ENCODE results near the gene PCDH8.

DNA sequence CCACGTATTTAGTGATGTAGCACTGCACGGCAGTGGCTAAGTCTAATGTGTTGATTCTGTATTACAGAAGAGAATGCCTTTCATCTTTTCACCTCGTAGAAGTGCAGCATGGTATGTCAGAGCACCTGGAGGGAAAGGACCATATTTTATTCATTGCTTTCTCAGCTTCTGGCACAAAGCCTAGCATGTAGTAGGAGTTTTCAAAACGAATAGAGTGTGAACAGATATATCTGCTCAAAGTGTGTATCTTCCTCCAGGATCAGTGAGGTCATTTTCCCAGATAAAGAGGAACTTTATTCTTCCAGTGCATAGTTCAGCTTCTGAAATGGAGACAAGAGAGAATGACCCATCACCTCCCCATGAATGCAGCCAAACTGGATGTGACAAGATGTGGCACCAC, 21.2 kb upstream of the PCDH8 start:
- TF ChIP-seq GATA2 (IDR thresholded peaks at IDR 0.05; ENCODE audit: low read depth, low read length): no peak
- no peak for TF ChIP-seq GATA3 (IDR thresholded peaks at IDR 0.05; ENCODE audit: low read depth, low read length)
